Spinal cord (tissue), 4 donors: ENCODE results near the gene STAT6. TPM values are rescaled to one million over a fixed set of nuclear protein-coding genes. Genes with fewer than 3 reads are reported as not detected.

Experiments used
- polyA plus RNA-seq, 2 donors: library from polyadenylated mRNA; unstranded; fragments of 120-200 nt; gene quantifications; one replicate each; pipeline ENCODE4 v1.2.1, GENCODE V29; 2013; ENCODE audit not compliant: insufficient read length in 2 of 2
- total RNA-seq, 2 donors: library from RNA; depleted of rRNA in 1 of 2; stranded (reverse); fragments of 120-200 nt in 1 of 2; fragments of >200 nt in 1 of 2; gene quantifications; one replicate each; pipeline versions ENCODE4 v1.2.3 to v1.2.4, GENCODE V29; 2013 to 2014

Gene STAT6
- total and polyA plus RNA-seq, 4 donors: 19.7 to 58.0 (median 33.0) TPM

Other genes with a start within 250 kb of the STAT6 start
- gene SDR9C7, start 177.0 kb downstream of the STAT6 start, total RNA-seq: under 1 TPM in 1 of 2 donors, not detected in 1; 0.20 TPM
- under 1 TPM in 1 of 2 donors, not detected in 1; 0.27 TPM for gene SDR9C7, start 177.0 kb downstream of the STAT6 start, polyA plus RNA-seq
- under 1 TPM; 0.30 to 0.55 TPM for gene RDH16, start 153.8 kb downstream of the STAT6 start, total RNA-seq
- 1 to 10 TPM in 1 of 2 donors, under 1 TPM in 1; 0.65 to 1.2 TPM for gene RDH16, start 153.8 kb downstream of the STAT6 start, polyA plus RNA-seq
- gene ZBTB39, start 104.8 kb downstream of the STAT6 start, total RNA-seq: 1 to 10 TPM; 6.6 to 8.9 TPM
- 1 to 10 TPM; 7.9 to 9.8 TPM for gene ZBTB39, start 104.8 kb downstream of the STAT6 start, polyA plus RNA-seq
- 1 to 10 TPM; 2.6 to 6.8 TPM for gene TAC3, start 94.8 kb downstream of the STAT6 start, total RNA-seq
- 1 to 10 TPM; 6.8 to 8.1 TPM for gene TAC3, start 94.8 kb downstream of the STAT6 start, polyA plus RNA-seq
- gene MYO1A, start 61.2 kb downstream of the STAT6 start, total RNA-seq: under 1 TPM; 0.28 to 0.69 TPM
- under 1 TPM in 1 of 2 donors, not detected in 1; 0.17 TPM for gene MYO1A, start 61.2 kb downstream of the STAT6 start, polyA plus RNA-seq
- gene NEMP1, start 32.6 kb downstream of the STAT6 start, total RNA-seq: 10 to 100 TPM; 13.2 to 17.3 TPM
- gene NEMP1, start 32.6 kb downstream of the STAT6 start, polyA plus RNA-seq: 10 to 100 TPM; 13.3 to 13.9 TPM
- gene NAB2, start 22.2 kb downstream of the STAT6 start, total RNA-seq: 10 to 100 TPM; 18.0 to 42.8 TPM
- gene NAB2, start 22.2 kb downstream of the STAT6 start, polyA plus RNA-seq: 10 to 100 TPM; 21.6 to 30.8 TPM
- 100 to 1,000 TPM; 182 to 241 TPM for gene LRP1, start 17.1 kb upstream of the STAT6 start, total RNA-seq
- gene LRP1, start 17.1 kb upstream of the STAT6 start, polyA plus RNA-seq: 100 to 1,000 TPM; 237 to 319 TPM
- not detected for gene LRP1-AS, start 36.3 kb upstream of the STAT6 start, total RNA-seq
- 1 to 10 TPM in 1 of 2 donors, not detected in 1; 2.3 TPM for gene LRP1-AS, start 36.3 kb upstream of the STAT6 start, polyA plus RNA-seq
- gene NXPH4, start 105.4 kb upstream of the STAT6 start, total RNA-seq: 10 to 100 TPM in 1 of 2 donors, 1 to 10 TPM in 1; 7.8 to 12.0 TPM
- 10 to 100 TPM; 28.0 to 31.9 TPM for gene NXPH4, start 105.4 kb upstream of the STAT6 start, polyA plus RNA-seq
- 10 to 100 TPM; 37.5 to 61.8 TPM for gene SHMT2, start 118.3 kb upstream of the STAT6 start, total RNA-seq
- 10 to 100 TPM; 53.9 to 62.6 TPM for gene SHMT2, start 118.3 kb upstream of the STAT6 start, polyA plus RNA-seq
- gene STAC3, start 139.8 kb upstream of the STAT6 start, total RNA-seq: 1 to 10 TPM; 1.7 to 2.1 TPM
- gene STAC3, start 139.8 kb upstream of the STAT6 start, polyA plus RNA-seq: 10 to 100 TPM in 1 of 2 donors, 1 to 10 TPM in 1; 4.0 to 10.9 TPM